CD4-positive, alpha-beta T cell treated with Interferon alpha-2 for 1 hour (primary cell): ENCODE results near the gene HPGD.
A peak's percentile ranks its signal among the peaks of the same experiment; 100 is the strongest.

Experiments used
- DNase-seq, 2 donors: peaks; one replicate each; pipeline ENCODE4 v3.0.0-alpha.2; 2020 to 2022

HPGD gene

GRCh38 chr4:174522183-174523024, at the start of gene HPGD:
TSS of gene HPGD (minus strand) at chr4:174522488. CDS start at chr4:174522451, 37 bp downstream.
- peak; percentile 69 to 75 for DNase-seq

DNA sequence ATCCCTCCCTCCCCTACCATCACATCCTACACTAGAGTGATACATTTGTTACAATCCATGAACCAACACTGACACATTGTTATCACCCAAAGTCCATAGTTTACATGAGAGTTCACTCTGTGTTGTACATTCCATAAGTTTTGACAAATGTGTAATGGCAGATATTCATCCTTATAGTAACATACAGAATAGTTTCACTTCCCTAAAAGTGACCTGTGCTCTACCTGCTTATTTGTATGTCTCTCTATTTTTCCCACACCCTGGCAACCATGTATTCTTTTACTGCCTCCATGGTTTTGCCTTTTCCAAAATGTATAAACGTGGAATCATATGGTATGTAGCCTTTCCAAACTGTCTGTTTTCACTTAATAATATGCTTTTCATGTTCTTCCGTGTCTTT, 42.2 kb upstream of the HPGD start:
- DNase-seq: no peak

DNA sequence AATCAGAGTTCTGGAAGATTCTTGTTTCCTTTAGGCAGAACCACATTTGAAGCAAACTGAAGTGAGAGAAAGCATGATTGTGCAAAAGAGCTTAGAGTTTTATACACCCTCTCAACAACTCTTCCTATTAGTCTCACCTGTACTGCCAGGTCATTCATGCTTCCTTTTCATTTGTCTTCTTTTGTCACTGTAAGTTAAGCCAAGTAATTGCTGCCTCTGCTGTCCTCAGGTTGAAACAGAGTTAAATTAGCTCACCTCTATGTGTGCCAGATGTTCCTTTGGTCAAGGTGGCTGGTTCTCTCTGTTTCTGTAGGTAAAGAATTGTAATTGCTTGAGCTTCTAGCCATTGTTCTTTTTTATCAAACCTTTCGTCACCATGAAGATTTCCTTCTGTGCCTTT, 41.1 kb upstream of the HPGD start:
- no peak for DNase-seq

- no peak for DNase-seq
Observed at GRCh38 chr4:174561560-174561959, 39.3 kb upstream of the HPGD start.

DNA sequence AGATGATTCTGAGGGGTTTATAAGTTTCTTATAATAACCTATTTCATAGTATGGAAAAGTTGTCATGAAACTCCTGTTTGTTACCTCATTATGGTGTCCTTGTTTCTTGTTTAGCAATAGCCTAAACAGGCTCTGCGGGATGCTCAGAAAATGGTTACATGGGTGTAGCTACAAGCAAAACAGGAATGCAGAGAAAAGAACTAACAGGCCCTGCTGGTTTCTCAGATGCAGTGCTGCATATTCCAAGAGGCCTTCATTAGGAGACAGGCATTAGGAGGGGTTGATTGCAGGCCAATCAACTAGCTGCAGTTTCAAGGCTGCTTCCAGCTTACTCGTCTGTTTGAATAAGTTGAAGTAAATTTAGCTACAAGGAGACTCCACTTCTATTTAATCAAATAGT, 37.6 kb upstream of the HPGD start:
- no peak for DNase-seq

- no peak for DNase-seq
Observed at GRCh38 chr4:174555789-174556630, 33.7 kb upstream of the HPGD start.

DNA sequence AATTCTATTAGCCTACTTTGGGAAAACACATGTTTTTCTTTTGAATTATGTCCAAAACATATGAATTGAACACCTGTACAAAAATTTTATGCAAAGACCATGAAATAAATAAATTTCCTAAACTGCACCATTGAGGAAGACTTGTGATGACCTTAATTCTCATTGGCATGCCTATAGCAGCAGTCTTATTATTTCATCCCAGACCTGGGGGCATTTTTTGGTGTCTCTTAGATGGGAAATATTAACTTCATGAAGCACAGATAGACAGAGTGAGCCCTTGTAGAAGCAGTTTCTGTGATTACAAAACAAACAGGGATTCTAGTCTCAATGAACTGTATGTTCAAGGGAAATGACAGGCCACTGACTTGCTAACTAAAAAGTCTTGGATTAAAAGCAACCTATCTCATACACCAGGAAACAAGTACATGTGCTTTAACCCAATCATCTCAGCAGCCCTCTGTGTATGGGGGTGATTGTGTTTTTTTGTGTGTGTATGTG, 32.0 kb upstream of the HPGD start:
- no peak for DNase-seq

- DNase-seq: no peak
Observed at GRCh38 chr4:174553828-174554227, 31.5 kb upstream of the HPGD start.

- no peak for DNase-seq
Observed at GRCh38 chr4:174553031-174553430, 30.7 kb upstream of the HPGD start.

GRCh38 chr4:174550541-174550940, 28.3 kb upstream of the HPGD start:
- no peak for DNase-seq

- no peak for DNase-seq
Observed at GRCh38 chr4:174549721-174550120, 27.4 kb upstream of the HPGD start.

DNA sequence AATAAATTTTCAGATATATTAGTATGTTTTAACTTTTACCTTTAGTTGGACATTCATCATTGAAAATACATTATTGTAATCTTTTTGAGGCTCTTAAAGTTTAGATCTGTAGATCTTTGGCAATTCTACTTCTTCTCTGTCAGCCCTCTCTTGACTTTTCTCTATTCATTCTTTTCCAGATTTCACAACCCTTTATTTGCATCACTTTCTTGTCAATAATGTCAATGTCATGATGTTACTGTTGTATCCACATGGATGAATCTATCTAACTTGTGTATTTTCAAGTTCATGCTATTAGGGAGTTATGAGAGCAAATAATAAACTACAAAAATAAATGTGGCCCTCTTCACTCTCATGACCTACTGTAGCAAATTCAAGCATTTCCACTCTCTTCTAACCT, 23.0 kb upstream of the HPGD start:
- DNase-seq: no peak

DNA sequence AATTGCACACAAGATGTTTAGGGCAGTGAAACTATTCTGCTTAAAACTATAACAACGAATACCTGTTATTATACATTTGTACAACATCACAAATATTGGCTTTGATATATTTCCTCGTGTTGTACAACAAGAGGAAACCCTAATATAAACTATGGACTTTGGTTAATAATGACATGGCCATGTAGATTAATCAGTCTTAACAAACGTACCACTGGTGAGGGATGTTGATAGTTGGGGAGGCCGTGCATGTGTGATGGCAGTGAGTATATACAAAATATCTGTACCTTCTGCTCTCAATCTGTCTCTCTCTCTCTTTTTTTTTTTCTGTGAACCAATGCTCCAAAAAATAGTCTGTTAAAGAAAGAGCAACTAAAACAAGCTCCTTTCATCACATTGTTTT, 22.2 kb upstream of the HPGD start:
- DNase-seq: no peak

- DNase-seq: no peak
Observed at GRCh38 chr4:174540175-174540574, 17.9 kb upstream of the HPGD start.

DNA sequence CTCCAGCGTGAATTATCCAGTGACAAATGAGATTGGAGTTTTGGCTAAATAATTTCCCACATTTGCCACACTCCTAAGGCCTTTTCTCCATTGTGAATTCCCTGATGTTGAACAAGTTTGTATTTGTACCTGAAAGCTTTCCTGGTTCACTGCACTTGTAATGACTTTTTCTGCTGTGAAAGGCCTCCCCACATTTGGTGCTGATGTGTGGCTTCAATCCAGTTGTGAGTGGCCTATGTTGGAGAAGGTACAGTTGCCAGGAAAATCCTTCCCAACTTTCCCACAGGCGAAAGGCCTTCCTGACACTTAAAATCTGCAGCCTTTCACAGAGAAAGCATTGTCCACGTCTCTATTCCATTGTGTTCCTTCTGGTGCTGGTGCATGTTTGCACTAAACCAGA, 17.3 kb upstream of the HPGD start:
- no peak for DNase-seq

DNA sequence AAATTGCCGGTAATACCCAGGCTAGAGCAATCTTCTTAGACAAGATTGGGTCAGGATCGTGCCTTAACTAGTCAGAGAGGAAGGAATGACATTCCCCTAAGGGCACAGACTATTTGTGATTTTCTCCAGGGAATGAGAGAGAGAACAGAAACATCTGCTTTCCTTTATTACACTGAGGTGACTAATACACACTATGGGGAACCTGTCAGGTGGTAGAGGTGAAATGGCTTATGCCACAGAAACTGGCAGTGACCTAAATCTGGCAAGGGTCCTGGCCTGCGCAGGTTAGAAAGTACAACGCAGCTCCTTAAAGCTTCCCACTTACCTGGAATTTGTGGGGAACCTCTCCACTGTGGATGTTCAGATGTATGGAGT, 16.6 kb upstream of the HPGD start:
- no peak for DNase-seq

GRCh38 chr4:174538123-174538875, 16.0 kb upstream of the HPGD start:
- DNase-seq: no peak

DNA sequence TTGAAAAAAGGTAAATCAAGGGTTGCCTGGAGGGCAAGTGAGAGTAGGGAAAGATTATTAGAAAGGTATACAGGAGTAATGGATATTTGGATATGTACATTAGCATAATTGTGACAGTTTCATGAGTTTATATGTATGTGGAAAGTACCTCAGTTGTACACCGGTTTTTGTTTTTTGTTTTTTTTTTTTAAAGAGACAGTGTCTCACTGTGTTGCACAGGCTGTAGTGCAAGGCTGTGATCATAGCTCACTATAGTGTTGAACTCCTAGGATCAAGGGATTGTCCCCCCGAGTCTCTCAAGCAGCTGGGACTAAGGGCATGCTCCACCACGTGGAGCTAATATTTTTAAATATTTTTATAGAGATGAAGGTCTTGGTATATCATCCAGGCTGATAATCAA, 15.3 kb upstream of the HPGD start:
- DNase-seq: no peak

GRCh38 chr4:174534461-174534860, 12.2 kb upstream of the HPGD start:
- DNase-seq: no peak

DNA sequence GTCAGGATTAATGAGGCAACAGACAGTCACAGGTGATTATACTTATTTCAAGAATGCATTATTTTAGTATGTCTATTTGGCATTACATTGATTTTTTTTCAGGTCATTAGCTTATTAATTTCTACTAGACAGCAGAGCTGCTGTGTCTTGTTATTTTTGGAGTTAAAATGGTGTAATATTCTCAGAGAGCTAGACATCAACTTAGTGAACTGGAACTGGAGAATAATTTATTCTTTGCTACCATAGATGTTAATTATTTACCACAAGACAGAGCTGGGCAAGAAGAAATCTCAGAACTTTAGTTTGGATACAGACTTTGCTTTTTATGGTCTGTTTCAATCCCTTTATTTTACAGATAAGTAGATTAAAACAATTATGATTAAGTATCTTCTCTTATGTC, 10.2 kb upstream of the HPGD start:
- DNase-seq: no peak

GRCh38 chr4:174531486-174531885, 9.2 kb upstream of the HPGD start:
- no peak for DNase-seq

DNA sequence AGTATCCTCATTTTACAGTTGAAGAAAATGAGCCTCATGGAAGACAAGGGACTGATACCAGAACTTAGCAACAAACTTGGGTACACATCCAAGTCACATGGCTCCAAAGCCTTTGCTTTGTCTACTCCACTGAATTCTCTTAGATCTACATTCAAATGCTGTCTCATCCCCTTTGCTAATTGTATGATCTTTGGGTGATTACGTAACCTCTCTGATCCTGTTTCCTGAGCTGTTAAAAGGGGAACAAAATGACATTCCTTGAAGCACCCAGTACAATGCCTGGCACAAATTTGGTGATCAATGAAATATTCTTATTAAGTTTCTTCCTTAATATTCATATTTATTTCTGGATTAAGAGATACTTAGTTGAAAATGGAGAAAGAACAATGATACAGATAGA, 5.9 kb upstream of the HPGD start:
- no peak for DNase-seq

- no peak for DNase-seq
Observed at GRCh38 chr4:174526731-174527130, 4.4 kb upstream of the HPGD start.
